NB4 (cell line): ENCODE data around the gene TRIM3.

Experiments
- DNase-seq: peaks from one replicate; pipeline ENCODE4 v3.0.0; 2010; ENCODE audit warnings: low read depth
- H3K4me3 ChIP-seq: one replicate; pipeline ENCODE4 v1.5.1; 2011; ENCODE audit warnings: mild to moderate bottlenecking, low read depth, low read length, moderate library complexity
- CTCF ChIP-seq: IDR thresholded peaks from one replicate; pipeline ENCODE4 v1.5.1; 2012; ENCODE audit warnings: low read depth, low read length
- MAX ChIP-seq: IDR thresholded peaks from 2 replicates; pipeline ENCODE4 v1.6.1; 2011; ENCODE audit warnings: low read depth, low read length
- MYC ChIP-seq: IDR thresholded peaks from 2 replicates; pipeline ENCODE4 v1.6.1; 2011; ENCODE audit warnings: low read depth, low read length
- POLR2A ChIP-seq: IDR thresholded peaks from 2 replicates; pipeline ENCODE4 v1.6.1; 2011; ENCODE audit warnings: mild to moderate bottlenecking; ENCODE audit not compliant: insufficient read length; ENCODE audit errors: extremely low read depth

TRIM3 gene

GRCh38 chr11:6475936-6476335, 2.2 kb upstream of the TRIM3 start:
- H3K4me3 ChIP-seq, result no peak overlapping the region
- peak; percentile 19 for DNase-seq
- no peak for TF ChIP-seq MYC
- TF ChIP-seq POLR2A, result no peak
- TF ChIP-seq MAX, result no peak
- TF ChIP-seq CTCF, result no peak

- TF ChIP-seq POLR2A (no peak), CTCF (no peak), MAX (no peak), MYC (no peak)
- H3K4me3 ChIP-seq, result no peak overlapping the region
- DNase-seq, result peak; percentile 12
Observed at GRCh38 chr11:6474806-6475500, 1.2 kb upstream of the TRIM3 start.

- no peak overlapping the region for H3K4me3 ChIP-seq
- DNase-seq, result peak; percentile 10
- TF ChIP-seq MYC (no peak), CTCF (no peak), POLR2A (no peak), MAX (no peak)
Observed at GRCh38 chr11:6474413-6474792, 662 bp upstream of the TRIM3 start.

- H3K4me3 ChIP-seq, result no peak overlapping the region
- TF ChIP-seq POLR2A (no peak), MAX (no peak), CTCF (no peak)
- no peak for DNase-seq
Observed at GRCh38 chr11:6472934-6473333, 807 bp downstream of the TRIM3 start.

- H3K4me3 ChIP-seq, result no peak overlapping the region
- TF ChIP-seq MYC (no peak), MAX (no peak), POLR2A (no peak)
Observed at GRCh38 chr11:6469599-6469998, 4.1 kb downstream of the TRIM3 start.

GRCh38 chr11:6468712-6469495, 4.8 kb downstream of the TRIM3 start:
- DNase-seq, result peak; percentile 75
- H3K4me3 ChIP-seq, result no peak overlapping the region
- TF ChIP-seq POLR2A (no peak), MYC (no peak), MAX (no peak), CTCF (no peak)

More at GRCh38 chr11:6469599-6469998, 4.1 kb downstream of the TRIM3 start:
- DNase-seq, result no peak
